ENCODE measurements around the gene EEFSEC. TPM values are rescaled to one million over a fixed set of nuclear protein-coding genes. Genes with fewer than 3 reads are reported as not detected.

EEFSEC gene
- total RNA-seq, 1 experiment from 2014 or later, result 21.3 TPM

- H2AFZ ChIP-seq, result no peak overlapping the region
- intact Hi-C loops (cut with micrococcal nuclease; ENCODE audit: unreplicated experiment), result no loop called here
- DNase-seq, result no peak
Observed at GRCh38 chr3:128177865-128178264, 24.6 kb downstream of the EEFSEC start.

GRCh38 chr3:128178782-128179483 is 25.7 kb downstream of the EEFSEC start:
- Histone ChIP-seq H3K4me2 (no peak overlapping the region), H2AFZ (no peak overlapping the region), H3K9me2 (ENCODE audit: insufficient read depth) (no peaks in the 10 kb centered on the region), H3K27me3 (ENCODE audit: insufficient read depth, low read depth) (no peaks in the 10 kb centered on the region), H3K4me1 (replicated peaks; ENCODE audit: insufficient read depth) (peaks cover 23% of the 10 kb centered on the region), H3K4me3 (no peak overlapping the region), H3K36me3 (ENCODE audit: low read depth) (no peaks in the 10 kb centered on the region), H4K20me1 (ENCODE audit: insufficient read depth) (peaks cover 10% of the 10 kb centered on the region; the same call in 1 of the 2 replicates), H3F3A (ENCODE audit: insufficient read depth, low read depth) (peaks cover 14% of the 10 kb centered on the region; the same call in 1 of the 2 replicates), H3K79me2 (ENCODE audit: low read depth) (peaks cover 16% of the 10 kb centered on the region), H3K9me3 (ENCODE audit: insufficient read depth, low read depth) (no peaks in the 10 kb centered on the region), H3K27ac (no peak overlapping the region)
- TF ChIP-seq CTCF (conservative IDR thresholded peaks at IDR 0.05), result no peak
- no peak for TF ChIP-seq EZH2 (IDR thresholded peaks at IDR 0.05; ENCODE audit: low read depth)
- no TSS peak for BruUV-seq (replicated peaks)
- intact Hi-C loops (cut with micrococcal nuclease; ENCODE audit: unreplicated experiment), result no loop called here
- POLR2A ChIA-PET (ENCODE audit: unreplicated experiment), result interaction anchor here (0.6 to 0.7 kb wide), 2 partner anchors 61 to 1028 kb away, joined by 3 read pairs; no protein-coding TSS in a partner anchor
- no peak for DNase-seq
- CTCF ChIA-PET, result no interaction called here

More at GRCh38 chr3:128177865-128178264, 24.6 kb downstream of the EEFSEC start:
- TF ChIP-seq CTCF (conservative IDR thresholded peaks at IDR 0.05), result no peak
- TF ChIP-seq EZH2 (IDR thresholded peaks at IDR 0.05; ENCODE audit: low read depth), result no peak
- H3K27me3 ChIP-seq (ENCODE audit: insufficient read depth, low read depth), result no peaks in the 10 kb centered on the region
- peaks cover 10% of the 10 kb centered on the region; the same call in 1 of the 2 replicates for H4K20me1 ChIP-seq (ENCODE audit: insufficient read depth)
- H3K79me2 ChIP-seq (ENCODE audit: low read depth), result peaks cover 20% of the 10 kb centered on the region
- peaks cover 23% of the 10 kb centered on the region for H3K4me1 ChIP-seq (replicated peaks; ENCODE audit: insufficient read depth)
- no peak overlapping the region for H3K4me3 ChIP-seq
- H3K36me3 ChIP-seq (ENCODE audit: low read depth), result no peaks in the 10 kb centered on the region
- no peaks in the 10 kb centered on the region for H3K9me3 ChIP-seq (ENCODE audit: insufficient read depth, low read depth)
- peaks cover 14% of the 10 kb centered on the region; the same call in 1 of the 2 replicates for H3F3A ChIP-seq (ENCODE audit: insufficient read depth, low read depth)
- no peak overlapping the region for H3K4me2 ChIP-seq
- ChIA-PET CTCF (interaction anchor here (0.5 kb wide), 1 partner anchor 541 kb away, joined by 3 read pairs; no protein-coding TSS in a partner anchor), POLR2A (ENCODE audit: unreplicated experiment) (no interaction called here)
- no TSS peak for BruUV-seq (replicated peaks)
- no peak overlapping the region for H3K27ac ChIP-seq
- H3K9me2 ChIP-seq (ENCODE audit: insufficient read depth), result no peaks in the 10 kb centered on the region

- no peak overlapping the region for H2AFZ ChIP-seq
- BruUV-seq (replicated peaks), result no TSS peak
- H3K27me3 ChIP-seq (ENCODE audit: insufficient read depth, low read depth), result no peaks in the 10 kb centered on the region
- H3F3A ChIP-seq (ENCODE audit: insufficient read depth, low read depth), result peaks cover 13% of the 10 kb centered on the region; the same call in 1 of the 2 replicates
- TF ChIP-seq EZH2 (IDR thresholded peaks at IDR 0.05; ENCODE audit: low read depth) (no peak), CTCF (conservative IDR thresholded peaks at IDR 0.05) (no peak)
- DNase-seq, result no peak
- H3K27ac ChIP-seq, result no peak overlapping the region
- ChIA-PET CTCF (no interaction called here), POLR2A (ENCODE audit: unreplicated experiment) (interaction anchor here (0.6 kb wide), 1 partner anchor 1028 kb away, joined by 3 read pairs; no protein-coding TSS in a partner anchor)
- no peaks in the 10 kb centered on the region for H3K36me3 ChIP-seq (ENCODE audit: low read depth)
- no peak overlapping the region for H3K4me2 ChIP-seq
- H3K9me3 ChIP-seq (ENCODE audit: insufficient read depth, low read depth), result no peaks in the 10 kb centered on the region
- H4K20me1 ChIP-seq (ENCODE audit: insufficient read depth), result peaks cover 7% of the 10 kb centered on the region; the same call in 1 of the 2 replicates
- no peaks in the 10 kb centered on the region for H3K9me2 ChIP-seq (ENCODE audit: insufficient read depth)
- peaks cover 18% of the 10 kb centered on the region for H3K4me1 ChIP-seq (replicated peaks; ENCODE audit: insufficient read depth)
- intact Hi-C loops (cut with micrococcal nuclease; ENCODE audit: unreplicated experiment), result no loop called here
- H3K4me3 ChIP-seq, result no peak overlapping the region
- peaks cover 16% of the 10 kb centered on the region for H3K79me2 ChIP-seq (ENCODE audit: low read depth)
Observed at GRCh38 chr3:128179484-128179819, 26.2 kb downstream of the EEFSEC start.
